VCaP (cell line): ENCODE data around the gene PRDM16.

ENCODE experiments used
- H3K27ac ChIP-seq: fragments of 450-650 bp; 2 replicates; pipeline ENCODE4 v1.5.1; 2017
- TF ChIP-seq, protein P1 (sequence below): fragments of 450-650 bp; conservative IDR thresholded peaks from 2 replicates; pipeline ENCODE4 v1.5.1; 2017; ENCODE audit warnings: mild to moderate bottlenecking, moderate library complexity

Gene PRDM16

DNA sequence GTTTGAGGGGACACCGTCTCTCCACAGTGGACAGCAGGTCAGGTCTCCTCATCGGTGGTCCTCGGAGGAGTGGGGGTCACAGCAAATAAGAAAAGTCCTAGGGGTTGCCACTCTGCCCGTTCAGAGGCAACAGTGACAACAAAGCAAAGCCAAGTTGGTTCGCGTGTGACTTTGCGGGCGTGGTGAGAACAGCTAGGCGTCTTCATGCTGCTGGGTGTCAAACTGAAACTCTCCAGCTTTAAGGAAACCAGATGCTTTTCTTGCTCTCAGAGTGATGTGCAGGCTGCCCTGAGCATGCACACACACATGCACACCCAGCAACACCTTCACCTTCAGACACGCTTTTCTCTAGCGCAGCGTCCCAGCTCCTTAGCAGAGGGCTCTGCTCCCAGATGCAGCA is 315.4 kb downstream of the PRDM16 start:
- H3K27ac ChIP-seq = no peak overlapping the region
- TF ChIP-seq, protein P1, sequence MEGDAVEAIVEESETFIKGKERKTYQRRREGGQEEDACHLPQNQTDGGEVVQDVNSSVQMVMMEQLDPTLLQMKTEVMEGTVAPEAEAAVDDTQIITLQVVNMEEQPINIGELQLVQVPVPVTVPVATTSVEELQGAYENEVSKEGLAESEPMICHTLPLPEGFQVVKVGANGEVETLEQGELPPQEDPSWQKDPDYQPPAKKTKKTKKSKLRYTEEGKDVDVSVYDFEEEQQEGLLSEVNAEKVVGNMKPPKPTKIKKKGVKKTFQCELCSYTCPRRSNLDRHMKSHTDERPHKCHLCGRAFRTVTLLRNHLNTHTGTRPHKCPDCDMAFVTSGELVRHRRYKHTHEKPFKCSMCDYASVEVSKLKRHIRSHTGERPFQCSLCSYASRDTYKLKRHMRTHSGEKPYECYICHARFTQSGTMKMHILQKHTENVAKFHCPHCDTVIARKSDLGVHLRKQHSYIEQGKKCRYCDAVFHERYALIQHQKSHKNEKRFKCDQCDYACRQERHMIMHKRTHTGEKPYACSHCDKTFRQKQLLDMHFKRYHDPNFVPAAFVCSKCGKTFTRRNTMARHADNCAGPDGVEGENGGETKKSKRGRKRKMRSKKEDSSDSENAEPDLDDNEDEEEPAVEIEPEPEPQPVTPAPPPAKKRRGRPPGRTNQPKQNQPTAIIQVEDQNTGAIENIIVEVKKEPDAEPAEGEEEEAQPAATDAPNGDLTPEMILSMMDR = no peak

DNA sequence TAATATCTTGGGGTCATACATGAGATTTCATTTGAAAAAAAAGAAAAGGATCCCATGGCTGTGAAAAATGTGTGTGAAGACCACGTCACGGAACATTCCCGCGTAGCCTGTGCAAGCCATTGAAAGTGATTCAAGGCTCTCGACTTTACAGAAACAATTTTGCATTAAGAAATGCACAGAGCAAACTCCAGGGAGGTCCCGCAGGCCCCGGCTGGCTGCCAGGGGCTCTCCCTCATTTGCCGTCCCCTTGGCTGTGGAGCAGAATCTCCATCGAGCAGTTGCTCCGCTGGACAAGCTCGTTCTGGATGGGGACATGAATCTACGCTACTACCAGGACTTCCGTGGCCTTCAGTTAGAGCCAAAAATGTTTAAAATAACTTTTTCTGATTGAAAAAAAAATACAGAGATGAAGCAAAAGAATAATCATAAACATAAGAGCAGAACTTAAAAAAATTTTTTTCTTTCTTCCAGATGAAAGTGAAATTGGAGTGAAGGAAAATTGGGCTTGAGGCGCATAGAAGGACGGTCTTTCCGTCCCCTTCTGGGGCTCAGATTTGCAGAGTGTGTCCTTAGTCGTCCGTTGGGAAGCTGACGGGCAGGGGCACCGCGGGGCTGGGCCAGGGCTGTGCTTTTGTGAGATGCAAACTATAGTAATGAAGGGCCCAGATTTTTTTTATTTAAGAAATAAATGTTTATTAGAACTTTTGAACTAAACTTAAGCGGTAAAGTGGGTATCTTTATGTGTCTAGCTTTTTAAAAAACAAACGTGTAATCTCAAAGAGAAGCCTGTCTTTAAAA is 317.4 kb downstream of the PRDM16 start:
- TF ChIP-seq, protein P1 = no peak
- no peak overlapping the region for H3K27ac ChIP-seq

DNA sequence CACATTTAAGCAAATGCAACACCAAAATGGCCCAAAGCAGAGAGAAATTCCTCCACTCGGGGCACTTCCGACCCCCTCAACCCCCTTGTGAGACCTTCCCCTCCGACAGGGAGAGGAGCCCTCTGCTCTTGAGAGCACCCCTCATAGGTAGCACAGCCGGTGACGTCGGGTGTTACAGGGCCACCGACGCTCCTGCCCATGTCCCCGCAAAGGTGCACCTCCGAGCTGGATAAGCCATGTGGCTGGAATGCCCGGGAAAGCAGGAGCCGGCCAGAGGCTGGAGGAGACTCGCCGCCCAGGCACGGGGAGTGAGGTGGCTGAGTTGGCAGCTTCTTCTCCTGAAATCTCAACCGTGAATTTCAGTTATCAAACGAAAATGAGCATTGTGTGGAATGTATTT is 318.4 kb downstream of the PRDM16 start:
- no peak overlapping the region for H3K27ac ChIP-seq
- TF ChIP-seq, protein P1 = no peak

DNA sequence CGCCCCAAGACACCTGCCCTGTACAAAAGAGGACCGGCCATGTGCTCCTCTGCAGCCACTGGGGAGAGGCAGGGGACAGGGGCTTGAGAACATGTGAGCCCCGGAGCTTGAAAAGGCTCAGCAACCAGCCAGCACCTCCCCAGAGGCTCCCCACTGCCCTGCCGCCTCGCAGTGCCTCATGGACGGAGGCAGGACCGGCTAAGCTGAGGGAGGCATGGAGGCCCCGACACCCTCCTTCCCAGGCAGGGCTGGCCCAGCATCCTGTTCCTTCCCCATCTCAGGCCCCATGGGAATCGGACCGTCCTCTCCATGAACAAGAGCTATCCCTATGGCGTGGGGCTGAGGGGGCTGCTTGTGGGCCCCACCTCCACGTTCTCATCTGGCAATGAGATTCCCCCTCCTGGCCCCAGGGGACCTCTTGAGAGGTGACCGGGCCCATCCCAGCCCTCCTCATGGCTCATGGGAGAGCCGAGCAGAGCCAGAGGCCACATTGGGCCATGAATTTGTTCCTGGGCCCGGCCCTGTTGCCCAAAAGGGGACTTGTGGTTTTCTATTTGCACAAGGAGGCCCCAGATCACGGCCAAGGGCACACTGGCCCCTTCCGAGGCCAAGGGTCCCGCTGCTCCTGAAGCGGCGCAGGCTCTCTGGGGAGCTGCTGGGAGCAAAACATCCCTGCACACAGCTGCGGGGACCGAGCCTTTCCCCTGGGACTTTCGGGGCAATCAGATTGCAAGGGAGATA is 320.3 kb downstream of the PRDM16 start:
- TF ChIP-seq, protein P1 = no peak
- no peak overlapping the region for H3K27ac ChIP-seq

DNA sequence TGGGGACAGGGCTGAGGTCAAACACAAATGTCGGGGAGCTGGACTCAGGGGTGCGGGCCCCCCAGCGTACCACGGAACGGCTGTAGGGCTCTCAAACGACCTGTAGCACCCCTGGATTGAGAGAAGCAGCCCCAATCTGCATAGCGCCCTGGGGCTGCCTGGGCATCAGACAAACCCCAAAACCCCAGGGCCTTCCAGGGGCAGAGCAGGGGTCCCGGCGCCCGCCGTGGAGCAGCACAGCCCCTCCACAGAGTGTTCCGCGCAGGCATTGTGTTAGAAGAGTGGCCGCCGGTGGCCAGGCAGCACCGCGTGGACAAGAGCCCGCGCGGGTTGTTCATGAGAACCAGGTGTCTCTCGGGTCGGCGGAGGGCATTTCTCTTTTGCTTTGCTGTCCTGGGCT is 321.3 kb downstream of the PRDM16 start:
- TF ChIP-seq, protein P1 = no peak
- H3K27ac ChIP-seq = no peak overlapping the region

DNA sequence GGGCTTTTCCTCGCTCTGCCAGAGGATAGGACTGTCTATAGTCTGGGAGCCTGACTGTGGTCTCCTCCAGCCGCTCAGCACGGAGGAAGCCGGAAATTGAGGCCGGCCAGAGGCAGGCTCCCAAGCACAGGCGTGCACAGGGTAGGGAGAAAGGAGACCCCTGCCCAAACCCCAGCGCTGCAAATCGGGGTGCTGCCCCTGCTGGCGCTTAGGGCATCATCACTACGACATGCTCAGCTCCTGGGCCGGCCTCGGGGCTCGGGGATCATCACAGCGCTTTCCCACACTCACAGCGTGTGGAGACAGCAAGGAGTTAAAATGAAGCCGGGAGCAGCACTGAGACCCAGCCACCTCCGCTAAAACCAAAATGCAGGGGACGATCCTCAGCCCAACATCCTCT is 322.7 kb downstream of the PRDM16 start:
- TF ChIP-seq, protein P1 = no peak
- no peak overlapping the region for H3K27ac ChIP-seq
